ENCODE data around the gene THOC3. TPM values are rescaled to one million over a fixed set of nuclear protein-coding genes. Genes with fewer than 3 reads are reported as not detected.
"Not testable (repeated sequence)": the region's sequence is repeated elsewhere in the genome, so short reads cannot be mapped to it uniquely, and the experiment has no call there.

Gene THOC3
- total and polyA plus RNA-seq, 5 donors from 2014 or later: 70.6 to 199 (median 127) TPM

GRCh38 chr5:175910072-175910471, 58.0 kb downstream of the THOC3 start:
- not testable (repeated sequence) for H3K27ac Mint-ChIP-seq; H3K4me1 Mint-ChIP-seq; H3K27ac ChIP-seq (ENCODE audit: insufficient read depth, low read length, poor library complexity, severe bottlenecking); H3K9me3 ChIP-seq (ENCODE audit: control insufficient read depth in 2 of 2, low read length in 2 of 2); ATAC-seq (ENCODE audit: low read depth in 2 of 2); H3K27me3 ChIP-seq (ENCODE audit: control insufficient read depth, insufficient read depth, low read length); H3K9me3 Mint-ChIP-seq; H3K36me3 Mint-ChIP-seq; DNase-seq; H3K36me3 ChIP-seq (ENCODE audit: control insufficient read depth, insufficient read depth, low read length); H3K27me3 Mint-ChIP-seq; H3K4me3 ChIP-seq (ENCODE audit: low read depth, low read length); H3K4me3 Mint-ChIP-seq; H3K4me1 ChIP-seq (ENCODE audit: control insufficient read depth, insufficient read depth, low read length, poor library complexity, severe bottlenecking)

Other genes starting within 250 kb of the THOC3 start
- not detected for gene CPLX2, start 96.7 kb downstream of the THOC3 start, total RNA-seq
- gene CPLX2, start 96.7 kb downstream of the THOC3 start, polyA plus RNA-seq: under 1 TPM in 1 of 4 donors, not detected in 3; 0.52 TPM

Measured in CD4-positive, CD25-positive, alpha-beta regulatory T cell (primary cell).